Measurements from ENCODE around the gene GMNC. TPM values are rescaled to one million over a fixed set of nuclear protein-coding genes. Genes with fewer than 3 reads are reported as not detected.
A peak's percentile ranks its signal among the peaks of the same experiment; 100 is the strongest.

Gene GMNC
- total RNA-seq, 2 donors from 2014 or later, result not detected

- no peak for ATAC-seq
These were observed 7.3 kb downstream of the GMNC start for GRCh38 chr3:190855151-190855550.

GRCh38 chr3:190854062-190854461 is 8.4 kb downstream of the GMNC start:
- no peak for DNase-seq
- intact Hi-C loops (cut with DNase I, micrococcal nuclease), result no loop called here
- no peak for ATAC-seq

More at GRCh38 chr3:190855151-190855550, 7.3 kb downstream of the GMNC start:
- intact Hi-C loops (cut with DNase I, micrococcal nuclease), result no loop called here
- no peak for DNase-seq

- DNase-seq (no peak), ATAC-seq (no peak)
- intact Hi-C loops (cut with DNase I, micrococcal nuclease), result no loop called here
These were observed 9.0 kb downstream of the GMNC start for GRCh38 chr3:190853464-190853863.

GRCh38 chr3:190849607-190850006 is 12.9 kb downstream of the GMNC start:
- ATAC-seq (no peak), DNase-seq (no peak)
- intact Hi-C loops (cut with DNase I, micrococcal nuclease), result no loop called here

- no peak for DNase-seq
- intact Hi-C loops (cut with DNase I, micrococcal nuclease), result no loop called here
- ATAC-seq, result no peak
These were observed 13.6 kb downstream of the GMNC start for GRCh38 chr3:190848870-190849269.

GRCh38 chr3:190847436-190847835 is 15.1 kb downstream of the GMNC start:
- no peak for DNase-seq
- no peak for ATAC-seq
- intact Hi-C loops (cut with DNase I, micrococcal nuclease), result no loop called here

- intact Hi-C loops (cut with DNase I, micrococcal nuclease), result no loop called here
- no peak for DNase-seq
These were observed 22.3 kb downstream of the GMNC start for GRCh38 chr3:190840146-190840545.

GRCh38 chr3:190831225-190831624 is 31.3 kb downstream of the GMNC start:
- DNase-seq, result no peak
- intact Hi-C loops (cut with DNase I, micrococcal nuclease), result no loop called here
- ATAC-seq, result no peak

More at GRCh38 chr3:190840146-190840545, 22.3 kb downstream of the GMNC start:
- no peak for ATAC-seq

GRCh38 chr3:190830031-190830430 is 32.5 kb downstream of the GMNC start:
- ATAC-seq (no peak), DNase-seq (no peak)
- intact Hi-C loops (cut with DNase I, micrococcal nuclease), result no loop called here

GRCh38 chr3:190826018-190826417 is 36.5 kb downstream of the GMNC start:
- DNase-seq (no peak), ATAC-seq (no peak)
- intact Hi-C loops (cut with DNase I, micrococcal nuclease), result no loop called here

- intact Hi-C loops (cut with DNase I, micrococcal nuclease), result no loop called here
- DNase-seq (no peak), ATAC-seq (no peak)
These were observed 37.0 kb downstream of the GMNC start for GRCh38 chr3:190825386-190826016.

GRCh38 chr3:190811775-190812480 is 50.6 kb downstream of the GMNC start:
- ATAC-seq (no peak), DNase-seq (peak in 1 of 2 donors; percentile 5)
- intact Hi-C loops (cut with DNase I, micrococcal nuclease), result no loop called here

GRCh38 chr3:190810957-190811356 is 51.5 kb downstream of the GMNC start:
- ATAC-seq (no peak), DNase-seq (no peak)
- intact Hi-C loops (cut with DNase I, micrococcal nuclease), result no loop called here

GRCh38 chr3:190809351-190809750 is 53.1 kb downstream of the GMNC start:
- DNase-seq (no peak), ATAC-seq (no peak)
- intact Hi-C loops (cut with DNase I, micrococcal nuclease), result no loop called here

- ATAC-seq, result no peak
- intact Hi-C loops (cut with DNase I, micrococcal nuclease), result no loop called here
- DNase-seq, result peak in 1 of 2 donors; percentile 9
These were observed 54.6 kb downstream of the GMNC start for GRCh38 chr3:190807719-190808375.
